Esophagus muscularis mucosa (tissue), 3 donors: ENCODE measurements around the gene NTSR1.

Experiments used
- CTCF ChIP-seq, 3 experiments: fragments of 200-600 bp in 2 of 3; fragments of 450-650 bp in 1 of 3; sonication (generic) in 2 of 3; IDR thresholded peaks; one replicate each; pipeline ENCODE4 v1.5.1; 2017 to 2019; ENCODE audit warnings: antibody characterized with exemption in 3 of 3, mild to moderate bottlenecking in 2 of 3, moderate library complexity in 1 of 3
- POLR2A ChIP-seq: fragments of 450-650 bp; IDR thresholded peaks from one replicate; pipeline ENCODE4 v1.6.1; 2017; ENCODE audit warnings: antibody characterized with exemption, moderate library complexity, mild to moderate bottlenecking, low read depth
- POLR2AphosphoS5 ChIP-seq, 2 donors: sonication (generic); formaldehyde crosslinking; IDR thresholded peaks; one replicate each; pipeline ENCODE4 v1.6.1; 2017; ENCODE audit warnings: antibody characterized with exemption in 2 of 2

GRCh38 chr20:62799873-62800272 lies 91.2 kb downstream of the NTSR1 start:
- no peak for TF ChIP-seq CTCF (IDR thresholded peaks at IDR 0.05)
- no peak for TF ChIP-seq POLR2AphosphoS5 (IDR thresholded peaks at IDR 0.05)
- TF ChIP-seq POLR2A, result no peak
